K562 (cell line): ENCODE measurements around the gene CEACAM8.
"Not testable (repeated sequence)": the region's sequence is repeated elsewhere in the genome, so short reads cannot be mapped to it uniquely, and the experiment has no call there.

Experiments used
- CC2D1A ChIP-seq: fragments of 450-650 bp; IDR thresholded peaks from 2 replicates; pipeline ENCODE4 v1.6.1; 2017; ENCODE audit warnings: mild to moderate bottlenecking
- E2F1 ChIP-seq: sonication (generic); formaldehyde crosslinking; IDR thresholded peaks from 2 replicates; pipeline ENCODE4 v1.8.1; 2023; ENCODE audit warnings: mild to moderate bottlenecking, missing genetic modification reagents, moderate library complexity
- EP300 ChIP-seq: IDR thresholded peaks from 2 replicates; pipeline ENCODE4 v1.6.1; 2012; ENCODE audit warnings: low read length, improper control_type of control experiment
- ID3 ChIP-seq, 2 experiments: fragments of 250-450 bp in 1 of 2; fragments of 450-650 bp in 1 of 2; sonication (Bioruptor Pico) in 1 of 2; IDR thresholded peaks; 2 replicates each; pipeline versions ENCODE4 v1.6.1 to v1.8.0; 2016 to 2021; ENCODE audit warnings: mild to moderate bottlenecking in 2 of 2, moderate library complexity in 2 of 2, missing compliant biosample characterization in 1 of 2, missing genetic modification characterization in 1 of 2
- POLR2A ChIP-seq: fragments of 450-650 bp; conservative IDR thresholded peaks from 2 replicates; pipeline ENCODE4 v1.6.1; 2016
- ZBTB11 ChIP-seq, 3 experiments: fragments of 200-800 bp in 1 of 3; fragments of 250-450 bp in 1 of 3; fragments of 450-650 bp in 1 of 3; sonication (Bioruptor Pico) in 1 of 3; sonication (Bioruptor generic) in 1 of 3; formaldehyde crosslinking in 1 of 3; IDR thresholded peaks; 2 replicates each; pipeline versions ENCODE4 v1.6.1 to v1.8.0; 2016 to 2022; ENCODE audit warnings: mild to moderate bottlenecking in 2 of 3, missing genetic modification characterization in 2 of 3, missing compliant biosample characterization in 1 of 3, moderate library complexity in 1 of 3
- ZNF384 ChIP-seq: IDR thresholded peaks from 2 replicates; pipeline ENCODE4 v1.6.1; 2012; ENCODE audit warnings: low read depth, low read length, improper control_type of control experiment

- not testable (repeated sequence) for TF ChIP-seq CC2D1A; ZBTB11 (CRISPR knock-in tag; IDR thresholded peaks at IDR 0.05); E2F1 (CRISPR knock-in tag); POLR2A; ID3 (CRISPR knock-in tag; IDR thresholded peaks at IDR 0.05); ID3 (tag; IDR thresholded peaks at IDR 0.05); EP300; ZNF384
Observed at GRCh38 chr19:42557386-42557871, 37.3 kb downstream of the CEACAM8 start.
